Activated naive CD4-positive, alpha-beta T cell treated with anti-CD3 and anti-CD28 coated beads, Interleukin-2, amount 10 ng/mL, durations not matched to agents 7 days and 5 days (primary cell): ENCODE results near the gene ELMOD3.
A peak's percentile ranks its signal among the peaks of the same experiment; 100 is the strongest.
"Not testable (repeated sequence)": the region's sequence is repeated elsewhere in the genome, so short reads cannot be mapped to it uniquely, and the experiment has no call there.

ENCODE experiments used
- CTCF ChIA-PET: fragments of 350-600 bp; sonication (Branson Sonifier 250); formaldehyde crosslinking; loops from one replicate; lab custom pipeline; 2021; ENCODE audit warnings: antibody characterized with exemption; lab: Charles Lee
- DNase-seq: peaks from one replicate; pipeline ENCODE4 v3.0.0-alpha.2; 2020
- H3K27ac Mint-ChIP-seq: one replicate; pipeline ENCODE4 v1.8.0; 2021; ENCODE audit warnings: mild to moderate bottlenecking, moderate library complexity, mixed read lengths
- H3K27me3 Mint-ChIP-seq: one replicate; pipeline ENCODE4 v1.8.0; 2021; ENCODE audit warnings: mild to moderate bottlenecking, mixed read lengths
- H3K36me3 Mint-ChIP-seq: one replicate; pipeline ENCODE4 v1.8.0; 2021; ENCODE audit warnings: mixed read lengths
- H3K4me1 Mint-ChIP-seq: one replicate; pipeline ENCODE4 v1.8.0; 2021; ENCODE audit warnings: mixed read lengths
- H3K4me3 Mint-ChIP-seq: one replicate; pipeline ENCODE4 v1.8.0; 2021; ENCODE audit warnings: mild to moderate bottlenecking, moderate library complexity, mixed read lengths
- H3K9me3 Mint-ChIP-seq: one replicate; pipeline ENCODE4 v1.8.0; 2021; ENCODE audit warnings: mixed read lengths

ELMOD3 gene

DNA sequence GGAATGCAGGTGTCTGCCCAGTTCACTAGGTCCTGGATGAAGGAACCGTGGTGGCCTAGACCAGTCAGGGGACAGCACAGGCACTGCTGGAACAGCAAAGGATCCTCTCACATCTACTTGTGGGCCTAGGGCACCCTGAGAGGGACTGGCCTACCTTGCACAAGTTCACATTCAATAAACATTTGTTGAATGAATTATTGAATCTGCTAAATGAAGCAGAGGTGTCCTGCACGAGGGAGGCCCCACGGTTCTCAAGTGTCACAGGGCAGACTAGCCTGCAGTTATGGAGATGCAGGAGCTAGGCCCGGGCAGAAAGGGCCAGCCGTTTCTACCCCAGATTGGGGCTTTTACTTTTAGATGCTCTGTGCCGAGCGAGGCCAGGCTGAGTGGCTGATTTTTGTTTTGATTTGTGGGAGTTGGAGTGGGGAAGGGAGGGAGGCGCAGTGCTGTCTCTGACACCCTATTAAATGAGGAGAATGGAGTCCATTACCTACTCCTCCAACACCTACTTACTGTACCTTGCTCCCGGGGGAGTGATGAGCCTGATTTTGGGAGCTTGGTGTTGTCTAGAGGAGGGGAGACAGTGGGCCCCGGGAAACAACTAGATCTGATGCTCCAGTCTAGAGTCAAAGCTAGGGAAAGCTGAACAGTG, 82.4 kb downstream of the ELMOD3 start:
- no peaks in the 10 kb centered on the region for H3K9me3 Mint-ChIP-seq
- CTCF ChIA-PET: interaction anchor here (0.6 to 2.5 kb wide), 6 partner anchors 8 to 151 kb away, joined by 3 to 10 read pairs (median 3); no protein-coding TSS in a partner anchor

DNA sequence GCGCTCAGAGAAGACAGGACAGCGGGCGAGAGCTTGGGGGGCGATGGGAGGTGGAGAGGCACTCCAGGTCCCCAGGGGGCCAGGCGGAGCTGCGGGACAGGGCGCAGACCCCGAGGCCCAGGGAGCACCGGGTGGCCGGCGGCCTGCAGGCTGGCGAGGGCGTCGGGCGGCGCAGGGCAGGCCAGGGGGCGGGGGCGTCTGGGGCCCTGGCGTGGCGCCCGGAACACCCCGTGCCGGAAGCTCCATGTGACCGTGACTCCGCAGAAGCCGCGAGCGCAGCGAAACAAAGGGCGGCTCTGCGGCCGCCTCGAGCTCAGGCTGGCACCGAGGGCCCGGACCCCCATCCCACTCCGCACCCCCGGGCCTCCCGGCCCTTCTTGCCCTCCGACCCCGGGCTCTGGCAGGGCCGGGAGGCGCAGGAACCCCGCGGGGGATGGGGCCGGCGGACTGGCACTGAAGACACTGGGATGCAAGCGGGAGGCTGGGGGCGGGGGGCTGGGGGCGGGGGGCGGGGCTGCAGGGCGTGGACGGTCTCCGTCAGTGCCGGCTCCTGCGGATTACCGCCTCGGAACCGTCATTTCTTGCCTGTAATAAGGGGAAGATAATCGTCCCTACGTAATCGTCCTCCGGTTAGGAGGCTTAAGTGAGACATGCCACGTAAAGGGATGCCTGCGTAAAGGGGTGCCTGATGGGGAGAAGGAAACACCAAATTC, 83.1 kb downstream of the ELMOD3 start:
- H3K27ac Mint-ChIP-seq: peak overlapping the region; percentile 89
- no peaks in the 10 kb centered on the region for H3K36me3 Mint-ChIP-seq
- no peaks in the 10 kb centered on the region for H3K9me3 Mint-ChIP-seq
- CTCF ChIA-PET: interaction anchor here (0.6 to 2.5 kb wide), 9 partner anchors 9 to 200 kb away, joined by 3 to 10 read pairs (median 3); no protein-coding TSS in a partner anchor
- DNase-seq: peak; percentile 83
- peaks cover 6% of the 10 kb centered on the region for H3K27me3 Mint-ChIP-seq
- H3K4me1 Mint-ChIP-seq: peaks cover 48% of the 10 kb centered on the region
- H3K4me3 Mint-ChIP-seq: peak overlapping the region; percentile 77

More for the DNA sequence above, 82.4 kb downstream of the ELMOD3 start:
- Mint-ChIP-seq H3K27ac (peak overlapping the region; percentile 85), H3K36me3 (no peaks in the 10 kb centered on the region), H3K4me3 (peak overlapping the region; percentile 77), H3K27me3 (peaks cover 6% of the 10 kb centered on the region), H3K4me1 (peaks cover 48% of the 10 kb centered on the region)
- DNase-seq: no peak

DNA sequence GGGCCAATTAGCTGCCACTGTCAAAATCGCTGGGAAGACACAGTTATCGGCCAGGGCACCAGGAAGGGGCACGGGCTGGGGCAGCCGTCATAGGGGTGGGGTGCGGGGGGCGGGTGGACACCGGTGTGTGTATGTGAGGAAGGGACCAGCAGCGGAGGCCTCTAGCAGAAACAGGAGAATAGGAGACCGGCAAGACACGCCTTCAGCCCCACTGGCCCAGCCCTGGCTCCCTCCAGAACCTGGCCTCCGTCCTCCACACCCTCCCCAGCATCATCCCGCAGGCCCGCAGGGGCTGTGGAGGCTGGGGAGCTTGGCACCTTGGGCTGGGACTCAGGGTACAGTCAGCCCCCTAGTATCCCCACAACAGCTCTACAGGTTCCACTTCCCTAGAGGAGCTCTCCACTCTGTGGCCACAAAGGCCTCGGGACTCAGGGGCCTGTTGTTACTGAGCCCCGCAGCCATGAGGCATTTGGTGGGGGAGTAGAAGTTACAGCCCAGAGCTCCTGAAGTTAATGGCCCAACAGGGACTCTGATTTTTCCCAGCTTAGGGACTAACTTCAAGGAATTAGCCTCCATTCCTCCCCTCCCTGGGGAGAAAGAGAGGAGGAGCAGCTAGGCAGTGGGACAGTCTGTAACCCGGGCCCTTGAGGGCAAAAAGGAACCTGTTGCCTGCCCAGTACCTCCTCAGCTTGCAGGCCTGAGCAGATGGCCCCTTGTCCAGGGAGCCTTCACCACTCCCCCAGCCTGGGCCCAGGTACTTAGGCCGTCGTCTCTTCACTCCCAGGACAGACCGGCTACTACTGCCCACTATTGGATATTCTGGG, 83.8 kb downstream of the ELMOD3 start:
- H3K36me3 Mint-ChIP-seq: no peaks in the 10 kb centered on the region
- peaks cover 6% of the 10 kb centered on the region for H3K27me3 Mint-ChIP-seq
- H3K4me3 Mint-ChIP-seq: peak overlapping the region; percentile 75
- H3K4me1 Mint-ChIP-seq: peaks cover 48% of the 10 kb centered on the region
- peak overlapping the region; percentile 94 for H3K27ac Mint-ChIP-seq
- CTCF ChIA-PET: interaction anchor here (0.9 to 2.5 kb wide), 5 partner anchors 19 to 199 kb away, joined by 3 to 10 read pairs (median 3); no protein-coding TSS in a partner anchor
- DNase-seq: no peak
- no peaks in the 10 kb centered on the region for H3K9me3 Mint-ChIP-seq

DNA sequence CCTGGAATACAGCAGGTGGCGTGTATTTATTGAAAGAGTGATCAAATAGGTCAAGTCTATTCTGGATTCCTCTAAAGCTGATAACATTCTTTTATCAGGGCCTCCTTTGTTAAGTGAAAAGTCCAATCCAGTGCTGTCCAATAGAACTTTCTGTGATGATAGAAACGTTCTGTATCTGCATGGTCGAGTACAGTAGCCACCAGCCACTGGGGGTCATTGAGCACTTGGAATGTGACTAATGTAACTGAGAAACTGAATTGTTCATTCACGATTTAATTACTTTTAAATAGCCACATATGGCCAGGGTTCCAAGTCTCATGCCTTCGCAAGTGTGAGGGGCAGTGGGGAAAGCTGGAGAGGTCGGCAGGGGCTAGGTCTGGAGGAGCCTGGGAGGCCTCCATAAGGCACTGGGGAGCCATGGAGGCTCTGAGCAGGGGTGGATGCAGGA, 84.5 kb downstream of the ELMOD3 start:
- peaks cover 48% of the 10 kb centered on the region for H3K4me1 Mint-ChIP-seq
- H3K27ac Mint-ChIP-seq: peak overlapping the region; percentile 94
- no peaks in the 10 kb centered on the region for H3K9me3 Mint-ChIP-seq
- no peaks in the 10 kb centered on the region for H3K27me3 Mint-ChIP-seq
- no peak for DNase-seq
- CTCF ChIA-PET: interaction anchor here (0.9 to 2.5 kb wide), 4 partner anchors 19 to 198 kb away, joined by 3 to 10 read pairs (median 4); no protein-coding TSS in a partner anchor
- H3K4me3 Mint-ChIP-seq: peak overlapping the region; percentile 33
- no peaks in the 10 kb centered on the region for H3K36me3 Mint-ChIP-seq

DNA sequence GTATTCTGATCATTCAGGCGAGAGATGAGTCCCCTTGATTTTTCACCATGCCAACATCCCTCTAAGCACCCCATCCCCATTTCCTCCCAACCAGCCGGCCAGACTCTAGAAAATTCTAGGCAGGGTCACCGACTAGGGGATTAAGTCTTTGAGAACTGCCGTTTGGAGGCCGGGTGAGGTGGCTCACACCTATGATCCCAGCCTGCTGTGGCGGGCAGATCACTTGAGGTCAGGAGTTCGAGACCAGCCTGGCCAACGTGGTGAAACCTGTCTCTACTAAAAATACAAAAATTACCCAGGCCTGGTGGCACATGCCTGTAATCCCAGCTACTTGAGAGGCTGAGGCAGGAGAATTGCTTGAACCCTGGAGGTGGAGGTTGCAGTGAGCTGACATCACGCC, 85.0 kb downstream of the ELMOD3 start:
- H3K27me3 Mint-ChIP-seq, DNase-seq, H3K9me3 Mint-ChIP-seq, H3K36me3 Mint-ChIP-seq, CTCF ChIA-PET, H3K4me3 Mint-ChIP-seq: not testable (repeated sequence)
- Mint-ChIP-seq H3K27ac (peak overlapping the region; percentile 94), H3K4me1 (peaks cover 48% of the 10 kb centered on the region)

DNA sequence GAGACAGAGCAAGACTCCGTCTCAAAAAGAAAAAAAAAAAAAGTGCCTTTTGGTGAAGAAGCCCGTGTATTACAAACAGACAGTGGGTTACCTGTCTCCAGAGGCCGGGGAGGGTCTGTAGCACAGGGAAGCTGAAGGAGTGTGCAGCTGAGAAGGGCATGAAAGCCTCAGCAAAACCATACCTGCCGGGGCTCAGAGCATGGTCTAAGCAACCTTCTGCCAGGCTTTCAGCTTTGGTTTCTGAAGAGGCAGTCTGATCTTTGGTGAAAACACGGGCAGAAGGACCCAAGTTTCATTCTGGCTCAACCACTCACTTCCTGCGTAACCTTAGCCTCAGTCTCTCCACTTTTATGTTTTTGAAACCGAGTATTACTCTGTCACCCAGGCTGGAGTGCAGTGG, 85.4 kb downstream of the ELMOD3 start:
- Mint-ChIP-seq H3K4me3 (peak overlapping the region; percentile 66), H3K27me3 (peaks cover 3% of the 10 kb centered on the region), H3K27ac (peak overlapping the region; percentile 94), H3K9me3 (no peaks in the 10 kb centered on the region), H3K4me1 (peaks cover 48% of the 10 kb centered on the region), H3K36me3 (no peaks in the 10 kb centered on the region)
- peak; percentile 49 for DNase-seq
- CTCF ChIA-PET: no interaction called here

DNA sequence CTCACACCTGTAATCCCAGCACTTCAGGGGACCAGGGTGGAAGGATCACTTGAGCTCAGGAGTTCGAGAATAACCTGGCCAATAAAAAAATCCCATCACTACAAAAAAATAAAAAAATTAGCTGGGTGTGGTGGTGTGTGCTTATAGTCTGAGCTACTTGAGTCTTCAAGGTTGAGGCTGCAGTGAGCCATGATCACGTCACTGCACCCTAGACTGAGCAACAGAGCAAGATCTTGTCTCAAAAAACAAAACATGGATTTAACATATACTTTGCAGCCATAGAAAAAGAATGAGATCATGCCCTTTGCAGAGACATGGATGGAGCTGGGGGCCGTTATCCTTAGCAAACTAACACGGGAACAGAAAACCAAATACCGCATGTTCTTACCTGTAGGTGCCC, 86.2 kb downstream of the ELMOD3 start:
- CTCF ChIA-PET: interaction anchor here (1.3 kb wide), 1 partner anchor 110 kb away, joined by 4 read pairs; no protein-coding TSS in a partner anchor

More for the DNA sequence above, 86.2 kb downstream of the ELMOD3 start:
- no peak for DNase-seq
- peaks cover 5% of the 10 kb centered on the region for H3K27me3 Mint-ChIP-seq
- H3K36me3 Mint-ChIP-seq: no peaks in the 10 kb centered on the region
- no peak overlapping the region for H3K4me3 Mint-ChIP-seq
- no peaks in the 10 kb centered on the region for H3K9me3 Mint-ChIP-seq
- peaks cover 48% of the 10 kb centered on the region for H3K4me1 Mint-ChIP-seq
- H3K27ac Mint-ChIP-seq: peak overlapping the region; percentile 35
